LNCAP (cell line): Measurements from ENCODE around the gene TMEM168.

Experiments used
- CTCF ChIP-seq: fragments of 450-650 bp; IDR thresholded peaks from 2 replicates; pipeline ENCODE4 v1.5.1; 2017; ENCODE audit warnings: mild to moderate bottlenecking

The TMEM168 gene

GRCh38 chr7:112735261-112735660 is 54.9 kb downstream of the TMEM168 start:
- no peak for TF ChIP-seq CTCF

- no peak for TF ChIP-seq CTCF
These were observed 64.1 kb downstream of the TMEM168 start for GRCh38 chr7:112726076-112726475.

GRCh38 chr7:112723416-112723815 is 66.8 kb downstream of the TMEM168 start:
- no peak for TF ChIP-seq CTCF

- TF ChIP-seq CTCF = no peak
These were observed 68.8 kb downstream of the TMEM168 start for GRCh38 chr7:112721366-112721765.

GRCh38 chr7:112715525-112715924 is 74.7 kb downstream of the TMEM168 start:
- TF ChIP-seq CTCF = no peak

- no peak for TF ChIP-seq CTCF
These were observed 75.3 kb downstream of the TMEM168 start for GRCh38 chr7:112714917-112715316.
